ENCODE measurements around the gene BOK.
A peak's percentile ranks its signal among the peaks of the same experiment; 100 is the strongest.

Gene BOK

GRCh38 chr2:241603686-241604085 lies 45.1 kb downstream of the BOK start:
- no peak for DNase-seq (ENCODE audit: low spot score)

GRCh38 chr2:241606186-241606585 lies 47.6 kb downstream of the BOK start:
- no peak for DNase-seq (ENCODE audit: low spot score)

GRCh38 chr2:241607162-241607885 lies 48.8 kb downstream of the BOK start:
- DNase-seq (ENCODE audit: low spot score): no peak

- no peak for DNase-seq (ENCODE audit: low spot score)
Measured at GRCh38 chr2:241608881-241609280, 50.3 kb downstream of the BOK start.

- DNase-seq (ENCODE audit: low spot score): peak; percentile 98
Measured at GRCh38 chr2:241609859-241610793, 51.6 kb downstream of the BOK start.

GRCh38 chr2:241611062-241611461 lies 52.5 kb downstream of the BOK start:
- no peak for DNase-seq (ENCODE audit: low spot score)

- peak; percentile 33 for DNase-seq (ENCODE audit: low spot score)
Measured at GRCh38 chr2:241612156-241613016, 53.8 kb downstream of the BOK start.

- DNase-seq (ENCODE audit: low spot score): peak; percentile 39
Measured at GRCh38 chr2:241613017-241613780, 54.7 kb downstream of the BOK start.

- DNase-seq (ENCODE audit: low spot score): no peak
Measured at GRCh38 chr2:241615041-241615440, 56.5 kb downstream of the BOK start.

GRCh38 chr2:241615522-241616052 lies 57.0 kb downstream of the BOK start:
- DNase-seq (ENCODE audit: low spot score): no peak

- DNase-seq (ENCODE audit: low spot score): no peak
Measured at GRCh38 chr2:241616168-241617125, 57.9 kb downstream of the BOK start.

GRCh38 chr2:241617431-241618154 lies 59.0 kb downstream of the BOK start:
- DNase-seq (ENCODE audit: low spot score): no peak

- DNase-seq (ENCODE audit: low spot score): no peak
Measured at GRCh38 chr2:241618296-241618805, 59.8 kb downstream of the BOK start.

GRCh38 chr2:241618829-241619228 lies 60.3 kb downstream of the BOK start:
- no peak for DNase-seq (ENCODE audit: low spot score)

GRCh38 chr2:241619597-241620418 lies 61.3 kb downstream of the BOK start:
- no peak for DNase-seq (ENCODE audit: low spot score)

- no peak for DNase-seq (ENCODE audit: low spot score)
Measured at GRCh38 chr2:241620419-241620769, 61.8 kb downstream of the BOK start.
